DMS53 (cell line): Measurements from ENCODE around the gene BOK.
"Not testable (repeated sequence)": the region's sequence is repeated elsewhere in the genome, so short reads cannot be mapped to it uniquely, and the experiment has no call there.

ENCODE experiments used
- DNase-seq: peaks from one replicate; lab custom pipeline; 2025; lab: John Stamatoyannopoulos, UW

The BOK gene

GRCh38 chr2:241558532-241559322 lies at the start of gene BOK:
BOK (plus strand) TSS chr2:241558745; CDS start chr2:241559484, 739 bp downstream.
- peak; percentile 75 for DNase-seq

GRCh38 chr2:241509155-241509784 lies 49.3 kb upstream of the BOK start:
- peak; percentile 55 for DNase-seq

- no peak for DNase-seq
Measured at GRCh38 chr2:241511091-241511741, 47.3 kb upstream of the BOK start.

- DNase-seq, result no peak
Measured at GRCh38 chr2:241514553-241514952, 44.0 kb upstream of the BOK start.

GRCh38 chr2:241514986-241515737 lies 43.4 kb upstream of the BOK start:
- DNase-seq, result no peak

- no peak for DNase-seq
Measured at GRCh38 chr2:241516520-241516965, 42.0 kb upstream of the BOK start.

- DNase-seq, result no peak
Measured at GRCh38 chr2:241517297-241517696, 41.2 kb upstream of the BOK start.

- no peak for DNase-seq
Measured at GRCh38 chr2:241519669-241520068, 38.9 kb upstream of the BOK start.

GRCh38 chr2:241522477-241522876 lies 36.1 kb upstream of the BOK start:
- no peak for DNase-seq

- not testable (repeated sequence) for DNase-seq
Measured at GRCh38 chr2:241525818-241526780, 32.4 kb upstream of the BOK start.

- no peak for DNase-seq
Measured at GRCh38 chr2:241530571-241530970, 28.0 kb upstream of the BOK start.

GRCh38 chr2:241531161-241531722 lies 27.3 kb upstream of the BOK start:
- DNase-seq, result no peak

- no peak for DNase-seq
Measured at GRCh38 chr2:241532168-241532567, 26.4 kb upstream of the BOK start.

GRCh38 chr2:241532733-241533601 lies 25.6 kb upstream of the BOK start:
- DNase-seq, result no peak

GRCh38 chr2:241534293-241534692 lies 24.3 kb upstream of the BOK start:
- no peak for DNase-seq

- DNase-seq, result no peak
Measured at GRCh38 chr2:241534701-241535375, 23.7 kb upstream of the BOK start.

- DNase-seq, result no peak
Measured at GRCh38 chr2:241535871-241536655, 22.5 kb upstream of the BOK start.
